GM20000 (cell line): ENCODE data around the gene FANCM.
A peak's percentile ranks its signal among the peaks of the same experiment; 100 is the strongest.

Source experiments
- DNase-seq: peaks from one replicate; pipeline ENCODE4 v3.0.0; 2012; ENCODE audit warnings: low spot score
- CTCF ChIP-seq: IDR thresholded peaks from 2 replicates; pipeline ENCODE4 v1.5.1; 2012; ENCODE audit warnings: mild to moderate bottlenecking, control low read depth; ENCODE audit errors: extremely low read depth, missing control alignments

Gene FANCM

GRCh38 chr14:45144658-45145057, 8.9 kb downstream of the FANCM start:
- no peak for DNase-seq

GRCh38 chr14:45145214-45145613, 9.5 kb downstream of the FANCM start:
- peak; percentile 3 for DNase-seq
- TF ChIP-seq CTCF: no peak

More at GRCh38 chr14:45144658-45145057, 8.9 kb downstream of the FANCM start:
- no peak for TF ChIP-seq CTCF

GRCh38 chr14:45149602-45150001, 13.9 kb downstream of the FANCM start:
- no peak for DNase-seq

GRCh38 chr14:45150386-45150890, 14.7 kb downstream of the FANCM start:
- no peak for TF ChIP-seq CTCF
- DNase-seq: no peak

More at GRCh38 chr14:45149602-45150001, 13.9 kb downstream of the FANCM start:
- no peak for TF ChIP-seq CTCF

- no peak for TF ChIP-seq CTCF
- DNase-seq: no peak
These were observed 20.3 kb downstream of the FANCM start for GRCh38 chr14:45156067-45156466.

- TF ChIP-seq CTCF: no peak
- DNase-seq: no peak
These were observed 34.2 kb downstream of the FANCM start for GRCh38 chr14:45169906-45170305.

GRCh38 chr14:45177076-45177475, 41.3 kb downstream of the FANCM start:
- no peak for DNase-seq
- TF ChIP-seq CTCF: no peak

- TF ChIP-seq CTCF: no peak
- DNase-seq: no peak
These were observed 45.6 kb downstream of the FANCM start for GRCh38 chr14:45181329-45181728.
